ENCODE data around the gene NAA35.

Gene NAA35

DNA sequence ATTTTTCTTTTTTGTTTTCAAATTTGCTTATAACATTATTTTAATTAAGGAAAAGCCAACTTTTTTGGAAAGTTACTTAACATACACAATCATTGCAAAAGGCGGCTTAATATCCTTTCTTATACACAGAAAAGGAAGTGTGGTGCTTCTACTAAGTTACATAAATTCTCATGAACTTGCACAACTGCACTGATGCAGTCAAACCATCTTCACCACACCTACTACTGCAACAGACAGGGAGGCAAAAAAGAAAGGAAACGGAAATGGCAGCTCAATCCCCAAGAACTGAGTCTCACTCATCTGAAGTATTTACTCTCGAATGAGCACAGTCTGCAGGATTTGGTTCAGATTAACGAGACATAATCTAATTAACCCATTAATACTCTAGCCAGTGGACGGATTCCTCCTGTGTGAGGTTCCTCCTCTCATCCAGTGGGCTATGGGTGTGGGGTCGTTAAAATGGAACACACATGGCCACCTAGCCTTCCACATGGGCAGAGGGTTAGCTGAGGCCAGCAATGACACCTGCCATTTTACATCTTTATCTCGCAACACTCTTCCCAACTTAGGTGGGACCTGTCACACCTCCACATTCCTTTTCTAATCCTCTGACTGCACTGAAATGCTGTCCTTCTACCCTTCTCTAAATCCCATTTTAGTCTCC, 128.4 kb downstream of the NAA35 start:
- DNase-seq = peak; percentile 93 to 94
